ENCODE measurements around the gene ATP5IF1. TPM values are rescaled to one million over a fixed set of nuclear protein-coding genes. Genes with fewer than 3 reads are reported as not detected.

Gene ATP5IF1
- total RNA-seq, 2 experiments from 2014 or later: 321 to 410 TPM

- Histone ChIP-seq H3K36me3 (ENCODE audit: insufficient read depth, low read length) (peaks cover 15% of the 10 kb centered on the region; the same call in 1 of the 2 replicates), H3K4me3 (ENCODE audit: low read depth, low read length, poor library complexity, severe bottlenecking) (no peak overlapping the region), H3K79me2 (ENCODE audit: insufficient read depth, low read depth, low read length) (peaks cover 32% of the 10 kb centered on the region; the same call in 1 of the 2 replicates), H4K20me1 (ENCODE audit: insufficient read depth, low read length) (peaks cover 6% of the 10 kb centered on the region; the same call in 1 of the 2 replicates), H3K9me2 (ENCODE audit: insufficient read depth, low read length) (no peaks in the 10 kb centered on the region), H3K4me2 (ENCODE audit: low read length) (no peak overlapping the region), H2AFZ (ENCODE audit: low read length) (no peak overlapping the region), H3K4me1 (ENCODE audit: insufficient read depth, low read length, poor library complexity, severe bottlenecking) (no peaks in the 10 kb centered on the region), H3K9me3 (ENCODE audit: low read length) (no peaks in the 10 kb centered on the region), H3K27ac (ENCODE audit: low read depth, low read length, poor library complexity, severe bottlenecking) (no peak overlapping the region)
- DNase-seq (ENCODE audit: low spot score): no peak
- ChIA-PET POLR2A (interaction anchor here (5.0 kb wide), 1 partner anchor 18 kb away, joined by 27 read pairs; no protein-coding TSS in a partner anchor), CTCF (ENCODE audit: unreplicated experiment) (interaction anchor here (0.5 to 1.4 kb wide), 2 partner anchors 19 to 697 kb away, joined by 3 read pairs; no protein-coding TSS in a partner anchor)
- intact Hi-C loops (cut with micrococcal nuclease; ENCODE audit: unreplicated experiment): no loop called here
- no TSS peak for BruUV-seq (replicated peaks)
- TF ChIP-seq EZH2phosphoT487 (IDR thresholded peaks at IDR 0.05; ENCODE audit: borderline replicate concordance, low read depth, low read length): no peak
- no peak for TF ChIP-seq CTCF (conservative IDR thresholded peaks at IDR 0.05; ENCODE audit: low read length)
These were observed 31.7 kb downstream of the ATP5IF1 start for GRCh38 chr1:28267633-28268032.

GRCh38 chr1:28269529-28269928 is 33.6 kb downstream of the ATP5IF1 start:
- no peak overlapping the region for H3K27ac ChIP-seq (ENCODE audit: low read depth, low read length, poor library complexity, severe bottlenecking)
- no peaks in the 10 kb centered on the region for H3K9me3 ChIP-seq (ENCODE audit: low read length)
- no peak overlapping the region for H3K4me3 ChIP-seq (ENCODE audit: low read depth, low read length, poor library complexity, severe bottlenecking)
- H3K4me1 ChIP-seq (ENCODE audit: insufficient read depth, low read length, poor library complexity, severe bottlenecking): no peaks in the 10 kb centered on the region
- no peaks in the 10 kb centered on the region for H3K9me2 ChIP-seq (ENCODE audit: insufficient read depth, low read length)
- H2AFZ ChIP-seq (ENCODE audit: low read length): no peak overlapping the region
- intact Hi-C loops (cut with micrococcal nuclease; ENCODE audit: unreplicated experiment): no loop called here
- no peak overlapping the region for H3K4me2 ChIP-seq (ENCODE audit: low read length)
- DNase-seq (ENCODE audit: low spot score): no peak
- no TSS peak for BruUV-seq (replicated peaks)
- H3K36me3 ChIP-seq (ENCODE audit: insufficient read depth, low read length): peaks cover 31% of the 10 kb centered on the region
- H3K79me2 ChIP-seq (ENCODE audit: insufficient read depth, low read depth, low read length): peaks cover 20% of the 10 kb centered on the region; the same call in 1 of the 2 replicates
- H4K20me1 ChIP-seq (ENCODE audit: insufficient read depth, low read length): peaks cover 6% of the 10 kb centered on the region; the same call in 1 of the 2 replicates
- ChIA-PET CTCF (ENCODE audit: unreplicated experiment) (no interaction called here), POLR2A (interaction anchor here (0.7 to 1.1 kb wide), 3 partner anchors 9 to 192 kb away, joined by 3 to 4 read pairs (median 3); no protein-coding TSS in a partner anchor)
- TF ChIP-seq EZH2phosphoT487 (IDR thresholded peaks at IDR 0.05; ENCODE audit: borderline replicate concordance, low read depth, low read length) (no peak), CTCF (conservative IDR thresholded peaks at IDR 0.05; ENCODE audit: low read length) (no peak)

GRCh38 chr1:28272215-28272852 is 36.4 kb downstream of the ATP5IF1 start:
- DNase-seq (ENCODE audit: low spot score): no peak
- 0 out of 2 replicates have a peak, but pooled peaks cover 2% of the 10 kb centered on the region for H4K20me1 ChIP-seq (ENCODE audit: insufficient read depth, low read length)
- H3K36me3 ChIP-seq (ENCODE audit: insufficient read depth, low read length): peaks cover 39% of the 10 kb centered on the region
- no peaks in the 10 kb centered on the region for H3K9me3 ChIP-seq (ENCODE audit: low read length)
- ChIA-PET POLR2A (no interaction called here), CTCF (ENCODE audit: unreplicated experiment) (no interaction called here)
- no peak overlapping the region for H3K4me3 ChIP-seq (ENCODE audit: low read depth, low read length, poor library complexity, severe bottlenecking)
- H3K79me2 ChIP-seq (ENCODE audit: insufficient read depth, low read depth, low read length): peaks cover 5% of the 10 kb centered on the region; the same call in 1 of the 2 replicates
- H3K4me1 ChIP-seq (ENCODE audit: insufficient read depth, low read length, poor library complexity, severe bottlenecking): no peaks in the 10 kb centered on the region
- TF ChIP-seq CTCF (conservative IDR thresholded peaks at IDR 0.05; ENCODE audit: low read length) (no peak), EZH2phosphoT487 (IDR thresholded peaks at IDR 0.05; ENCODE audit: borderline replicate concordance, low read depth, low read length) (no peak)
- BruUV-seq (replicated peaks): no TSS peak
- no peak overlapping the region for H3K4me2 ChIP-seq (ENCODE audit: low read length)
- no peak overlapping the region for H3K27ac ChIP-seq (ENCODE audit: low read depth, low read length, poor library complexity, severe bottlenecking)
- intact Hi-C loops (cut with micrococcal nuclease; ENCODE audit: unreplicated experiment): no loop called here
- no peak overlapping the region for H2AFZ ChIP-seq (ENCODE audit: low read length)
- H3K9me2 ChIP-seq (ENCODE audit: insufficient read depth, low read length): no peaks in the 10 kb centered on the region
